HepG2 (cell line): ENCODE measurements around the gene IFNLR1. TPM values are rescaled to one million over a fixed set of nuclear protein-coding genes. Genes with fewer than 3 reads are reported as not detected.

Experiments used
- ATAC-seq: fragments of 200-7000 bp; cut with Tn5 transposase; 3 replicates; pipeline ENCODE4 v1.9.1; 2020; ENCODE audit warnings: mild to moderate bottlenecking, moderate library complexity
- BruUV-seq: library from RNA; stranded (reverse); fragments of 400-500 nt; replicated peaks from 2 replicates; lab custom pipeline; 2021; lab: Mats Ljungman, UMichigan
- CTCF ChIA-PET: fragments of 300-600 bp; formaldehyde crosslinking; extraction: SDS; loops from one replicate; lab custom pipeline; 2021; ENCODE audit warnings: low total read pairs, inconsistent platforms, low intra/inter-chr PET ratio; lab: Yijun Ruan, JAX
- POLR2A ChIA-PET: fragments of 350-600 bp; sonication (Branson Sonifier 250); formaldehyde crosslinking; loops from one replicate; lab custom pipeline; 2020; ENCODE audit warnings: antibody characterized with exemption, inconsistent platforms; lab: Yijun Ruan, JAX
- DNase-seq: peaks from one replicate; pipeline ENCODE4 v3.0.0-alpha.2; 2015; ENCODE audit warnings: low spot score
- FAIRE-seq: peaks from 3 replicates; lab custom pipeline; 2011; peaks lifted over from hg19 to GRCh38; lab: Jason Lieb, UNC
- H2AFZ ChIP-seq: one replicate; pipeline ENCODE4 v1.6.1; 2011; ENCODE audit warnings: low read length, inconsistent platforms
- H3K27ac ChIP-seq: fragments of 300-600 bp; 3 replicates; pipeline ENCODE4 v1.8.0; 2011; ENCODE audit warnings: mixed run types, mild to moderate bottlenecking, mixed read lengths, low read length, inconsistent platforms; ENCODE audit not compliant: insufficient read depth; ENCODE audit errors: extremely low read length
- H3K27me3 ChIP-seq, 2 experiments: fragments of 200-600 bp in 1 of 2; 2 replicates in 1 of 2; 3 replicates in 1 of 2; pipeline versions ENCODE4 v1.6.0 to v1.8.0; 2011; ENCODE audit warnings: low read length in 2 of 2, mild to moderate bottlenecking in 2 of 2, moderate library complexity in 2 of 2, inconsistent platforms in 1 of 2; ENCODE audit not compliant: insufficient read depth in 2 of 2, control insufficient read depth in 1 of 2
- H3K36me3 ChIP-seq, 2 experiments: fragments of 200-600 bp in 1 of 2; replicated peaks in 1 of 2; 2 replicates in 1 of 2; 3 replicates in 1 of 2; pipeline versions ENCODE4 v1.5.1 to v1.8.0; 2011; ENCODE audit warnings: low read length in 2 of 2, inconsistent platforms in 1 of 2; ENCODE audit not compliant: insufficient read depth in 2 of 2, control insufficient read depth in 1 of 2
- H3K4me1 ChIP-seq: 2 replicates; pipeline ENCODE4 v1.5.1; 2012; ENCODE audit warnings: low read length, inconsistent platforms; ENCODE audit not compliant: insufficient read depth
- H3K4me2 ChIP-seq: 2 replicates; pipeline ENCODE4 v1.6.0; 2011; ENCODE audit warnings: low read depth, low read length, inconsistent platforms
- H3K4me3 ChIP-seq, 3 experiments: fragments of 200-600 bp in 1 of 3; sonication (generic), shearing (Covaris generic) in 1 of 3; replicated peaks in 1 of 3; 2 replicates each; pipeline ENCODE4 v1.5.1; 2011 to 2016; ENCODE audit warnings: low read length in 3 of 3, inconsistent platforms in 2 of 3, low read depth in 2 of 3, mild to moderate bottlenecking in 2 of 3, control low read depth in 1 of 3, mixed read lengths in 1 of 3; ENCODE audit not compliant: insufficient read depth in 1 of 3
- H3K79me2 ChIP-seq: one replicate; pipeline ENCODE4 v1.6.1; 2011; ENCODE audit warnings: low read length, inconsistent platforms; ENCODE audit not compliant: insufficient read depth
- H3K9ac ChIP-seq: 2 replicates; pipeline ENCODE4 v1.6.0; 2011; ENCODE audit warnings: mild to moderate bottlenecking, low read depth, low read length, inconsistent platforms; ENCODE audit not compliant: insufficient read depth
- H3K9me3 ChIP-seq: 2 replicates; pipeline ENCODE4 v1.5.1; 2012; ENCODE audit warnings: mild to moderate bottlenecking, low read length
- H4K20me1 ChIP-seq: 2 replicates; pipeline ENCODE4 v1.6.0; 2011; ENCODE audit warnings: inconsistent platforms, mild to moderate bottlenecking, low read length, moderate library complexity; ENCODE audit not compliant: insufficient read depth
- ATRX ChIP-seq: sonication (generic); formaldehyde crosslinking; IDR thresholded peaks from 2 replicates; pipeline ENCODE4 v1.4.0; 2020; ENCODE audit warnings: missing genetic modification reagents, borderline replicate concordance
- BRD4 ChIP-seq: sonication (generic); formaldehyde crosslinking; IDR thresholded peaks from 2 replicates; pipeline ENCODE4 v1.4.0; 2020; ENCODE audit warnings: missing genetic modification reagents
- CSRNP2 ChIP-seq: sonication (generic); formaldehyde crosslinking; conservative IDR thresholded peaks from 2 replicates; pipeline ENCODE4 v1.8.0; 2022; ENCODE audit warnings: low read depth, missing genetic modification reagents
- GLMP ChIP-seq: sonication (generic); formaldehyde crosslinking; IDR thresholded peaks from 2 replicates; pipeline ENCODE4 v1.9.0; 2021; ENCODE audit warnings: missing genetic modification reagents, mild to moderate bottlenecking, borderline replicate concordance
- GZF1 ChIP-seq: sonication (generic); formaldehyde crosslinking; IDR thresholded peaks from 2 replicates; pipeline ENCODE4 v1.5.1; 2020; ENCODE audit warnings: mild to moderate bottlenecking, missing genetic modification reagents
- HOXD1 ChIP-seq: sonication (generic); formaldehyde crosslinking; IDR thresholded peaks from 2 replicates; pipeline ENCODE4 v1.5.0; 2020; ENCODE audit warnings: missing genetic modification reagents
- MIXL1 ChIP-seq: IDR thresholded peaks from 2 replicates; pipeline ENCODE4 v1.6.1; 2016
- NR2F2 ChIP-seq: IDR thresholded peaks from 2 replicates; pipeline ENCODE4 v1.6.1; 2012; ENCODE audit warnings: low read depth, inconsistent platforms, borderline replicate concordance
- NRL ChIP-seq: sonication (generic); formaldehyde crosslinking; IDR thresholded peaks from 2 replicates; pipeline ENCODE4 v1.5.0; 2020; ENCODE audit warnings: missing genetic modification reagents, mild to moderate bottlenecking, moderate library complexity, borderline replicate concordance
- PAWR ChIP-seq: sonication (generic); formaldehyde crosslinking; IDR thresholded peaks from 2 replicates; pipeline ENCODE4 v1.4.0; 2020; ENCODE audit warnings: missing genetic modification reagents, mild to moderate bottlenecking, borderline replicate concordance
- SOX6 ChIP-seq, 2 experiments: fragments of 450-650 bp in 1 of 2; sonication (generic) in 1 of 2; formaldehyde crosslinking in 1 of 2; IDR thresholded peaks; 2 replicates each; pipeline versions ENCODE4 v1.4.0 to v1.6.1; 2017 to 2020; ENCODE audit warnings: antibody characterized with exemption in 1 of 2, mild to moderate bottlenecking in 1 of 2, missing genetic modification reagents in 1 of 2
- SRF ChIP-seq: IDR thresholded peaks from 2 replicates; pipeline ENCODE4 v1.6.1; 2011; ENCODE audit warnings: mild to moderate bottlenecking, low read depth, low read length, moderate library complexity
- SSRP1 ChIP-seq: IDR thresholded peaks from 2 replicates; pipeline ENCODE4 v1.6.1; 2016; ENCODE audit warnings: control low read depth
- TAF1 ChIP-seq: sonication (generic); formaldehyde crosslinking; IDR thresholded peaks from 2 replicates; pipeline ENCODE4 v1.4.0; 2020; ENCODE audit warnings: missing genetic modification reagents
- TAF15 ChIP-seq: fragments of 200-400 bp; formaldehyde crosslinking; IDR thresholded peaks from one replicate; pipeline ENCODE4 v1.6.1; 2018; ENCODE audit warnings: mild to moderate bottlenecking, low read depth, low read length; ENCODE audit not compliant: poor library complexity, severe bottlenecking
- TEAD2 ChIP-seq: sonication (generic); formaldehyde crosslinking; IDR thresholded peaks from 2 replicates; pipeline ENCODE4 v1.9.0; 2021; ENCODE audit warnings: missing genetic modification reagents
- ZFX ChIP-seq: sonication (generic); formaldehyde crosslinking; IDR thresholded peaks from 2 replicates; pipeline ENCODE4 v1.4.0; 2020; ENCODE audit warnings: mild to moderate bottlenecking, low read depth, missing genetic modification reagents, moderate library complexity
- ZMAT3 ChIP-seq: sonication (generic); formaldehyde crosslinking; conservative IDR thresholded peaks from 2 replicates; pipeline ENCODE4 v1.7.0; 2021; ENCODE audit warnings: missing genetic modification reagents
- ZNF20 ChIP-seq: sonication (generic); formaldehyde crosslinking; IDR thresholded peaks from 2 replicates; pipeline ENCODE4 v1.4.0; 2020; ENCODE audit warnings: mild to moderate bottlenecking, moderate library complexity, missing genetic modification reagents
- ZNF362 ChIP-seq: sonication (generic); formaldehyde crosslinking; IDR thresholded peaks from 2 replicates; pipeline ENCODE4 v1.4.0; 2020; ENCODE audit warnings: missing genetic modification reagents, mild to moderate bottlenecking, borderline replicate concordance
- ZNF501 ChIP-seq: sonication (generic); formaldehyde crosslinking; IDR thresholded peaks from 2 replicates; pipeline ENCODE4 v1.5.1; 2020; ENCODE audit warnings: mild to moderate bottlenecking, moderate library complexity, missing genetic modification reagents
- ZNF556 ChIP-seq: sonication (generic); formaldehyde crosslinking; IDR thresholded peaks from 2 replicates; pipeline ENCODE4 v1.4.0; 2020; ENCODE audit warnings: mild to moderate bottlenecking, missing genetic modification reagents, borderline replicate concordance
- WGBS: methylation state at CpG from one replicate; pipeline ENCODE4 v1.1.6; 2017; ENCODE audit warnings: low lambda C conversion rate; 5-methylcytosine and 5-hydroxymethylcytosine counted together
- in situ Hi-C: cut with HindIII; loops from 2 replicates; pipeline ENCODE4 v1.10.0; 2017; ENCODE audit warnings: low pct_unique_long_range_greater_than_20kb; ENCODE audit not compliant: extremely low pct_ligation_motif_present
- intact Hi-C: fragments of 100-400 bp; cut with micrococcal nuclease; formaldehyde crosslinking; loops from one replicate; pipeline ENCODE4 v1.10.0; 2022; ENCODE audit not compliant: unreplicated experiment
- polyA plus RNA-seq, 8 experiments: library from polyadenylated mRNA; depleted of rRNA in 3 of 8; stranded (reverse) in 7 of 8; unstranded in 1 of 8; fragments of >200 nt; fragmentation: Illumina TruSeq in 4 of 8; extraction: Trizol in 4 of 8; gene quantifications; 2 replicates each; pipeline versions ENCODE4 v1.2.1 to v1.2.3, GENCODE V29; 2011 to 2016; ENCODE audit warnings: low read depth in 4 of 8, missing spikeins in 1 of 8, mixed read lengths in 1 of 8; ENCODE audit not compliant: insufficient read depth in 1 of 8
- total RNA-seq, 5 experiments: library from RNA; depleted of rRNA; stranded (reverse); fragments of >200 nt; fragmentation: Illumina TruSeq; extraction: Trizol; gene quantifications; 2 replicates each; pipeline ENCODE4 v1.2.3, GENCODE V29; 2016; ENCODE audit warnings: low read depth in 1 of 5

IFNLR1 gene
- total and polyA plus RNA-seq, 2 of the 13 experiments (the other 11 are each of a cell fraction or from before 2014, with no cell fraction given) = 3.8 to 8.5 TPM

GRCh38 chr1:24231701-24232100 is 44.6 kb upstream of the IFNLR1 start (continued):
- TF ChIP-seq TEAD2 (CRISPR knock-in tag) = no peak
- no peak for TF ChIP-seq HOXD1
- TF ChIP-seq SRF = no peak
- no peak for TF ChIP-seq ZNF556 (CRISPR knock-in tag)
- no peak for TF ChIP-seq ZFX

GRCh38 chr1:24228311-24228710 is 41.2 kb upstream of the IFNLR1 start:
- Histone ChIP-seq H2AFZ (no peak overlapping the region), H3K9me3 (no peaks in the 10 kb centered on the region), H3K36me3 (no peaks in the 10 kb centered on the region), H3K27ac (no peak overlapping the region), H3K4me3 (no peak overlapping the region), H4K20me1 (no peaks in the 10 kb centered on the region), H3K9ac (no peak overlapping the region), H3K4me2 (no peak overlapping the region), H3K4me1 (no peaks in the 10 kb centered on the region), H3K27me3 (peaks cover 0 to 3% of the 10 kb centered on the region in 2 experiments; a peak in 2 of 5 replicates), H3K79me2 (no peaks in the 10 kb centered on the region)
- in situ Hi-C loops (no loop called here), intact Hi-C loops (no loop called here)
- FAIRE-seq (no peak), DNase-seq (no peak), ATAC-seq (no peak)
- BruUV-seq = no TSS peak
- ChIA-PET CTCF (no interaction called here), POLR2A (no interaction called here)
- WGBS = 2% methylated on average over 4 of the region's 4 CpGs
- TF ChIP-seq PAWR (CRISPR knock-in tag) = no peak
- TF ChIP-seq ZNF20 (CRISPR knock-in tag) = no peak
- TF ChIP-seq ZMAT3 (CRISPR knock-in tag) = no peak
- no peak for TF ChIP-seq SSRP1
- no peak for TF ChIP-seq CSRNP2
- no peak for TF ChIP-seq SOX6 (IDR thresholded peaks at IDR 0.05)
- TF ChIP-seq SOX6 (CRISPR knock-in tag; IDR thresholded peaks at IDR 0.05) = no peak
- TF ChIP-seq GLMP (CRISPR knock-in tag) = no peak
- no peak for TF ChIP-seq TAF1 (CRISPR knock-in tag)
- no peak for TF ChIP-seq MIXL1 (CRISPR knock-in tag)
- TF ChIP-seq ZNF501 (CRISPR knock-in tag) = no peak
- no peak for TF ChIP-seq GZF1 (CRISPR knock-in tag)
- TF ChIP-seq ZNF362 (CRISPR knock-in tag) = no peak
- TF ChIP-seq BRD4 (CRISPR knock-in tag) = no peak
- TF ChIP-seq ATRX = no peak
- TF ChIP-seq TAF15 = no peak
- no peak for TF ChIP-seq NR2F2
- no peak for TF ChIP-seq NRL
